Caco-2 (cell line): Measurements from ENCODE around the gene CEP112. TPM values are rescaled to one million over a fixed set of nuclear protein-coding genes. Genes with fewer than 3 reads are reported as not detected.

ENCODE experiments used
- BruUV-seq: library from RNA; stranded (reverse); fragments of 400-500 nt; replicated peaks from 2 replicates; lab custom pipeline; 2021; lab: Mats Ljungman, UMichigan
- CTCF ChIA-PET: fragments of 300-600 bp; sonication (Branson Sonifier 250); formaldehyde crosslinking; loops from one replicate; lab custom pipeline; 2022; ENCODE audit warnings: antibody characterized with exemption; lab: Charles Lee
- POLR2A ChIA-PET: fragments of 300-600 bp; sonication (Branson Sonifier 250); formaldehyde crosslinking; loops from one replicate; lab custom pipeline; 2022; ENCODE audit warnings: antibody characterized with exemption; lab: Charles Lee
- DNase-seq, 2 experiments: peaks; one replicate each; pipeline versions ENCODE4 v3.0.0 to v3.0.0-alpha.2; 2020 to 2022
- H3K27me3 ChIP-seq: replicated peaks from 2 replicates; pipeline ENCODE4 v1.6.0; 2011; ENCODE audit warnings: low read length; ENCODE audit not compliant: control insufficient read depth, insufficient read depth
- H3K36me3 ChIP-seq: 2 replicates; pipeline ENCODE4 v1.5.1; 2011; ENCODE audit warnings: low read length; ENCODE audit not compliant: control insufficient read depth, insufficient read depth
- H3K4me1 ChIP-seq: fragments of 250-450 bp; sonication (Bioruptor Pico); 2 replicates; pipeline ENCODE4 v1.5.1; 2020; ENCODE audit warnings: mild to moderate bottlenecking
- H3K4me3 ChIP-seq: 2 replicates; pipeline ENCODE4 v1.5.1; 2011; ENCODE audit warnings: low read depth, mild to moderate bottlenecking, control low read depth, low read length
- H3K9me3 ChIP-seq: fragments of 250-450 bp; sonication (Bioruptor Pico); 2 replicates; pipeline ENCODE4 v1.5.1; 2020; ENCODE audit warnings: mild to moderate bottlenecking, moderate library complexity
- H3K27ac Mint-ChIP-seq: one replicate; pipeline ENCODE4 v1.8.0; 2022; ENCODE audit warnings: mixed read lengths; ENCODE audit not compliant: unreplicated experiment
- H3K27me3 Mint-ChIP-seq: one replicate; pipeline ENCODE4 v1.8.0; 2022; ENCODE audit warnings: mixed read lengths; ENCODE audit not compliant: insufficient read depth, unreplicated experiment
- H3K36me3 Mint-ChIP-seq: one replicate; pipeline ENCODE4 v1.8.0; 2022; ENCODE audit warnings: mild to moderate bottlenecking, mixed read lengths; ENCODE audit not compliant: insufficient read depth, unreplicated experiment
- H3K4me1 Mint-ChIP-seq: one replicate; pipeline ENCODE4 v1.8.0; 2022; ENCODE audit warnings: low read depth, mixed read lengths; ENCODE audit not compliant: unreplicated experiment
- H3K4me3 Mint-ChIP-seq: one replicate; pipeline ENCODE4 v1.8.0; 2022; ENCODE audit warnings: mild to moderate bottlenecking, moderate library complexity, mixed read lengths; ENCODE audit not compliant: unreplicated experiment
- H3K9me3 Mint-ChIP-seq: one replicate; pipeline ENCODE4 v1.8.0; 2022; ENCODE audit warnings: mixed read lengths; ENCODE audit not compliant: unreplicated experiment
- CTCF ChIP-seq, 2 experiments: fragments of 200-600 bp in 1 of 2; IDR thresholded peaks; 1 replicate in 1 of 2; 2 replicates in 1 of 2; pipeline versions ENCODE4 v1.5.1 to v1.8.0; 2011 to 2022; ENCODE audit warnings: antibody characterized with exemption in 1 of 2, control low read depth in 1 of 2, inconsistent platforms in 1 of 2, low read depth in 1 of 2, low read length in 1 of 2, mild to moderate bottlenecking in 1 of 2, moderate library complexity in 1 of 2; ENCODE audit not compliant: insufficient read depth in 1 of 2, severe bottlenecking in 1 of 2, unreplicated experiment in 1 of 2
- intact Hi-C: fragments of 100-400 bp; cut with micrococcal nuclease; formaldehyde crosslinking; loops from one replicate; pipeline ENCODE4 v1.10.0; 2022; ENCODE audit not compliant: unreplicated experiment
- total RNA-seq: library from RNA; stranded (reverse); gene quantifications from 2 replicates; pipeline ENCODE4 v1.2.3, GENCODE V29; 2022

CEP112 gene
- total RNA-seq, 1 experiment from 2014 or later: 4.7 TPM

- no TSS peak for BruUV-seq
- Mint-ChIP-seq H3K36me3 (no peaks in the 10 kb centered on the region), H3K9me3 (no peaks in the 10 kb centered on the region), H3K4me3 (no peak overlapping the region), H3K4me1 (no peaks in the 10 kb centered on the region), H3K27ac (no peak overlapping the region), H3K27me3 (peaks cover 5% of the 10 kb centered on the region)
- TF ChIP-seq CTCF (IDR thresholded peaks at IDR 0.05; ENCODE audit: insufficient read depth in 1 of 2, low read depth in 1 of 2, low read length in 1 of 2, severe bottlenecking in 1 of 2, unreplicated experiment in 1 of 2): no peak
- H3K36me3 ChIP-seq: no peaks in the 10 kb centered on the region
- no peaks in the 10 kb centered on the region; the same call in 1 of the 2 replicates for H3K27me3 ChIP-seq
- DNase-seq: no peak
- CTCF ChIA-PET: no interaction called here
- H3K4me1 ChIP-seq: no peaks in the 10 kb centered on the region
- no peaks in the 10 kb centered on the region for H3K9me3 ChIP-seq
- intact Hi-C loops: no loop called here
- no peak overlapping the region for H3K4me3 ChIP-seq
- POLR2A ChIA-PET: no interaction called here
Measured at GRCh38 chr17:65916425-65916824, 275.5 kb downstream of the CEP112 start.

GRCh38 chr17:65914784-65915342, 277.1 kb downstream of the CEP112 start:
- Mint-ChIP-seq H3K27me3 (peaks cover 13% of the 10 kb centered on the region), H3K4me3 (no peak overlapping the region), H3K36me3 (no peaks in the 10 kb centered on the region), H3K27ac (no peak overlapping the region), H3K9me3 (peaks cover 13% of the 10 kb centered on the region), H3K4me1 (no peaks in the 10 kb centered on the region)
- TF ChIP-seq CTCF (IDR thresholded peaks at IDR 0.05; ENCODE audit: insufficient read depth in 1 of 2, low read depth in 1 of 2, low read length in 1 of 2, severe bottlenecking in 1 of 2, unreplicated experiment in 1 of 2): no peak
- ChIA-PET CTCF (no interaction called here), POLR2A (no interaction called here)
- Histone ChIP-seq H3K36me3 (no peaks in the 10 kb centered on the region), H3K27me3 (no peaks in the 10 kb centered on the region; the same call in 1 of the 2 replicates), H3K4me3 (no peak overlapping the region), H3K9me3 (peaks cover 4% of the 10 kb centered on the region; the same call in 1 of the 2 replicates), H3K4me1 (no peaks in the 10 kb centered on the region)
- no peak for DNase-seq
- intact Hi-C loops: no loop called here
- BruUV-seq: no TSS peak

- CTCF ChIA-PET: no interaction called here
- no peaks in the 10 kb centered on the region for H3K36me3 ChIP-seq
- no peaks in the 10 kb centered on the region for H3K4me1 ChIP-seq
- no TSS peak for BruUV-seq
- no peak overlapping the region for H3K4me3 ChIP-seq
- POLR2A ChIA-PET: no interaction called here
- peaks cover 13% of the 10 kb centered on the region for H3K27me3 Mint-ChIP-seq
- TF ChIP-seq CTCF (IDR thresholded peaks at IDR 0.05; ENCODE audit: insufficient read depth in 1 of 2, low read depth in 1 of 2, low read length in 1 of 2, severe bottlenecking in 1 of 2, unreplicated experiment in 1 of 2): no peak
- intact Hi-C loops: no loop called here
- H3K4me3 Mint-ChIP-seq: no peak overlapping the region
- DNase-seq: no peak
- no peaks in the 10 kb centered on the region; the same call in 1 of the 2 replicates for H3K27me3 ChIP-seq
- peaks cover 6% of the 10 kb centered on the region; the same call in 1 of the 2 replicates for H3K9me3 ChIP-seq
- H3K9me3 Mint-ChIP-seq: peaks cover 28% of the 10 kb centered on the region
- no peaks in the 10 kb centered on the region for H3K36me3 Mint-ChIP-seq
- no peak overlapping the region for H3K27ac Mint-ChIP-seq
- H3K4me1 Mint-ChIP-seq: no peaks in the 10 kb centered on the region
Measured at GRCh38 chr17:65913326-65913850, 278.5 kb downstream of the CEP112 start.
